SK-N-MC (cell line): ENCODE results near the gene KLF1.
"Not testable (repeated sequence)": the region's sequence is repeated elsewhere in the genome, so short reads cannot be mapped to it uniquely, and the experiment has no call there.

Experiments used
- DNase-seq: peaks from one replicate; pipeline ENCODE4 v3.0.0-alpha.2; 2011; ENCODE audit warnings: low read depth, low spot score
- H3K27ac ChIP-seq: fragments of 200-600 bp; sonication (generic); 2 replicates; pipeline ENCODE4 v1.5.1; 2016; ENCODE audit warnings: mixed run types
- H3K36me3 ChIP-seq: fragments of 200-600 bp; sonication (generic); 2 replicates; pipeline ENCODE4 v1.6.1; 2017; ENCODE audit warnings: antibody characterized with exemption, low read length, mixed read lengths; ENCODE audit not compliant: insufficient read depth
- H3K4me3 ChIP-seq: fragments of 200-600 bp; sonication (generic); 2 replicates; pipeline ENCODE4 v1.5.1; 2016
- H3K9ac ChIP-seq: fragments of 200-600 bp; sonication (generic); 2 replicates; pipeline ENCODE4 v1.8.0; 2017; ENCODE audit warnings: mixed run types, mixed read lengths; ENCODE audit not compliant: insufficient read length
- H3K9me3 ChIP-seq: fragments of 200-600 bp; sonication (generic); 2 replicates; pipeline ENCODE4 v1.6.1; 2017; ENCODE audit warnings: low read depth, mild to moderate bottlenecking, antibody characterized with exemption, low read length, moderate library complexity, mixed read lengths
- EZH2 ChIP-seq: fragments of 200-600 bp; sonication (generic); IDR thresholded peaks from one replicate; pipeline ENCODE4 v1.6.1; 2017; ENCODE audit warnings: antibody characterized with exemption
- FOXP2 ChIP-seq: optimal IDR thresholded peaks from 2 replicates; pipeline ENCODE3; 2011; ENCODE audit warnings: mild to moderate bottlenecking, moderate library complexity; ENCODE audit not compliant: insufficient read depth; ENCODE audit errors: extremely low read length, control extremely low read depth
- POLR2AphosphoS5 ChIP-seq: IDR thresholded peaks from 2 replicates; pipeline ENCODE4 v1.6.1; 2012; ENCODE audit warnings: mild to moderate bottlenecking, low read depth, low read length, borderline replicate concordance

Gene KLF1

GRCh38 chr19:12922959-12923358 is 36.0 kb upstream of the KLF1 start:
- no peak for DNase-seq
- H3K4me3 ChIP-seq, result no peak overlapping the region
- no peak overlapping the region for H3K27ac ChIP-seq
- no peak for TF ChIP-seq FOXP2
- no peak for TF ChIP-seq POLR2AphosphoS5
- no peak for TF ChIP-seq EZH2
- H3K9me3 ChIP-seq, result no peaks in the 10 kb centered on the region
- peaks cover 43% of the 10 kb centered on the region for H3K36me3 ChIP-seq
- H3K9ac ChIP-seq, result no peak overlapping the region

DNA sequence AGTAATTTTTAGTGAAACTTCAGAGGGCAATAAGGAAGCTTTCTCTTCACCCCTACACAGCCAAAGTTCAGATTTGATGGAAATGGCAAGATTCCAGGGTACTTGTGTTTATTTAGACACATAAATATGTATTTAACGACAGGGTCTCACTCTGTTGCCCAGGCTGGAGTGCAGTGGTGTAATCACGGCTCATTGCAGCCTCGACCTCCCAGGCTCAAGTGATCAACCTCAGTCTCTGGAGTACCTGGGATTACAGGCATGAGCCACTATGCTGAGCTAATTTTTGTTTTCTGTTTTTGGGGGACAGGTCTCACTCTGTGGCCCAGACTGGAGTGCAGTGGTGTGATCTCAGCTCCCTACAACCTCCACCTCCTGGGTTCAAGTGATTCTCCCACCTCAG is 34.0 kb upstream of the KLF1 start:
- TF ChIP-seq EZH2 (no peak), POLR2AphosphoS5 (no peak), FOXP2 (no peak)
- no peak for DNase-seq
- Histone ChIP-seq H3K4me3 (no peak overlapping the region), H3K27ac (peak overlapping the region; percentile 80), H3K9me3 (no peaks in the 10 kb centered on the region), H3K9ac (no peak overlapping the region), H3K36me3 (peaks cover 29% of the 10 kb centered on the region)

DNA sequence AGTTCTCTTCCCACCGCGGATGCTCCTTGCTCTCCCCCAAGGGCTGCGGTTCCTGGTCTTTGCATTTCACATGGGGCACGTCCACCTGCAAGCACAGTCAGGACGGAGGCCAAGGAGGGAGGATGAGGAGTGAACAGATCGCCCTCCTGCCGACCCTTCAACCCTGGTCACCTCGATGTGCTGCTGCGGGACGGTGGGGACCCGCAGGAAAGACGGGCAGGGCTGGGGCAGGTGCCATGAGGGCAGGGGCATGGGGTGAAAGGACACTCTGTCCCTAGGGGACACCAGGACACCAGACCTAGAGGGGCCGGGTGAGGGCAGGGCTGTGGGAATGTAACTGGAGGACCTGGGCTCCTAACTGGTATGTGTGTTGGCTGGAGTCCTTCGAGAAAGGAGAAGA is 31.3 kb upstream of the KLF1 start:
- H3K9ac ChIP-seq, result no peak overlapping the region
- no peak overlapping the region for H3K4me3 ChIP-seq
- H3K27ac ChIP-seq, result no peak overlapping the region
- DNase-seq, result no peak
- peaks cover 11% of the 10 kb centered on the region for H3K36me3 ChIP-seq
- no peaks in the 10 kb centered on the region for H3K9me3 ChIP-seq
- TF ChIP-seq EZH2 (no peak), POLR2AphosphoS5 (no peak), FOXP2 (no peak)

- H3K9ac ChIP-seq, H3K9me3 ChIP-seq, H3K27ac ChIP-seq, H3K4me3 ChIP-seq, H3K36me3 ChIP-seq, DNase-seq: not testable (repeated sequence)
These were observed 28.9 kb upstream of the KLF1 start for GRCh38 chr19:12915860-12916259.

DNA sequence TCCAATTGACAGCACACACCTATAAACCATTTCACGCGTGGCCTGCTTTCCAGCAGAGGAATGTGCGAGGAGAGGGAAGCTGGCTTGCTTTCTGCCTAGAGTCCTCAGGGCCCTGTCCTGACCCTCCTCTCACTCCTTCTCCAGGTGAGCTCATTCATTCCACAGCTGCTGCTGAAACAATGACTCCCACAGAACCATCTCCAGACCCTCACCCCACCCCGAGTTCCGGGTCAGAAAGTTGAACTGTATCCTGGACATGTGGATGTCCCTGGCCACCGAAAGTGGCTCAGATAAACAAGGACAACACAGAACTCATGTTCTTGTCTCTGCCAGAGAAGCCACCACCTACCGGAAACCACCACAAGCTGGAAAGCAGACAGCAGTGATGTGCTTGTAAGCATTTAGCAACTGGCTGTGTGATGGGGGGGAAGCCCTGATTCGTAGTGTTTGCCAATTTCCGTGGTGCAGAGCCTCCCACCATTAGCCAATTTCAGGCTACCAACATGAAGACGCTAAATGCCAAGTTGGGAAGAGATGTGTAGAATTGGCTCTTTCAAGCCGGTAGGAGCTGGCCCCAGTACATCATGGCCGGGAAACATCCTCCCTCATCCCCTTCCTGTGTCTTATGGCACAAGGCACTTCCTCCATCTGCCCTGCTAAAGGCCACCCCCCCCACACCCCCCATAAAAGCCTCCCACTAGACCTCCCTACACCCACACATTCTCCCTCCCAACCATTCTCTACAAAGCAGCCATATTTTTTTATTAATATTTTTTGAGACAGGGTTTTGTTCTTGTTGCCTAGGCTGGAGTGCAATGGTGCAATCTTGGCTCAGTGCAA is 27.1 kb upstream of the KLF1 start:
- Histone ChIP-seq H3K9ac (no peak overlapping the region), H3K27ac (no peak overlapping the region), H3K9me3 (no peaks in the 10 kb centered on the region), H3K36me3 (no peaks in the 10 kb centered on the region), H3K4me3 (no peak overlapping the region)
- TF ChIP-seq POLR2AphosphoS5 (no peak), FOXP2 (no peak), EZH2 (no peak)
- DNase-seq, result no peak

GRCh38 chr19:12913011-12913561 is 26.1 kb upstream of the KLF1 start:
- TF ChIP-seq EZH2, result no peak
- TF ChIP-seq FOXP2, result no peak
- no peak for TF ChIP-seq POLR2AphosphoS5
- Histone ChIP-seq H3K4me3 (no peak overlapping the region), H3K36me3 (no peaks in the 10 kb centered on the region), H3K9ac (peak overlapping the region; percentile 11), H3K9me3 (no peaks in the 10 kb centered on the region), H3K27ac (peak overlapping the region; percentile 14)
- DNase-seq, result no peak

GRCh38 chr19:12912571-12912970 is 25.6 kb upstream of the KLF1 start:
- Histone ChIP-seq H3K9ac (no peak overlapping the region), H3K36me3 (no peaks in the 10 kb centered on the region), H3K27ac (peak overlapping the region; percentile 14; the same call in 1 of the 2 replicates), H3K9me3 (no peaks in the 10 kb centered on the region), H3K4me3 (no peak overlapping the region)
- no peak for TF ChIP-seq EZH2
- TF ChIP-seq POLR2AphosphoS5, result no peak
- no peak for TF ChIP-seq FOXP2
- DNase-seq, result no peak

DNA sequence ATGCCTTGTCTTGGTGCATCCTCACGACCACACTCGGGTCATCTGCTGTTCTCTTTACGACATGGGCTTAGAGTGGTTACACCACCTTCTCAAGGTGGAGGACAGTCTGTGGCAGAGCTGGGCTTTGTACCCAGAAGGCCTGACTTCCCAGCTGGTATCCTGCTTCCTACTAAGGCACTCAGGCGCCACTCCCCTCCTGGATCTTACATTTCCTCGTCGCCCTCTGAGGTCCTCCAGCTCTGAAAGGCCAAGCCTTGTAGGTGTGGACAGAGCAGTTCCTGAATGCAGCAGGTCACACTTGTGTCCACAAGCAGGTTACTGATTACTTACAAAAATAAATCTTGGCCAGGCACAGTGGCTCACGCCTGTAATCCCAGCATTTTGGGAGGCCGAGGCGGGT is 20.2 kb upstream of the KLF1 start:
- TF ChIP-seq FOXP2 (no peak), POLR2AphosphoS5 (no peak), EZH2 (no peak)
- Histone ChIP-seq H3K36me3 (no peaks in the 10 kb centered on the region), H3K9me3 (no peaks in the 10 kb centered on the region), H3K4me3 (no peak overlapping the region), H3K27ac (no peak overlapping the region), H3K9ac (no peak overlapping the region)
- DNase-seq, result no peak

- Histone ChIP-seq H3K9ac (no peak overlapping the region), H3K4me3 (no peak overlapping the region), H3K9me3 (no peaks in the 10 kb centered on the region), H3K36me3 (no peaks in the 10 kb centered on the region), H3K27ac (no peak overlapping the region)
- TF ChIP-seq FOXP2, result no peak
- TF ChIP-seq EZH2, result no peak
- no peak for TF ChIP-seq POLR2AphosphoS5
- no peak for DNase-seq
These were observed 13.0 kb upstream of the KLF1 start for GRCh38 chr19:12899891-12900518.
